A549 (cell line): Measurements from ENCODE around the gene PI4KB. TPM values are rescaled to one million over a fixed set of nuclear protein-coding genes. Genes with fewer than 3 reads are reported as not detected.

ENCODE experiments used
- ATAC-seq, 2 experiments: fragments of 200-7000 bp in 1 of 2; fragments of >200 bp in 1 of 2; cut with Nextera tagmentation in 1 of 2; cut with Tn5 transposase in 1 of 2; 3 replicates each; pipeline versions ENCODE4 v1.8.0 to v1.9.1; 2018 to 2020; ENCODE audit warnings: mild to moderate bottlenecking in 1 of 2, moderate library complexity in 1 of 2
- CTCF ChIA-PET: fragments of 300-600 bp; sonication (Branson Sonifier 250); formaldehyde crosslinking; extraction: SDS; loops from one replicate; lab custom pipeline; 2021; ENCODE audit warnings: antibody characterized with exemption, inconsistent platforms; lab: Yijun Ruan, JAX
- POLR2A ChIA-PET: fragments of 350-600 bp; formaldehyde crosslinking; extraction: SDS; loops from one replicate; lab custom pipeline; 2021; ENCODE audit warnings: antibody characterized with exemption, inconsistent platforms; lab: Yijun Ruan, JAX
- DNase-seq, 2 experiments: peaks; one replicate each; pipeline versions ENCODE4 v3.0.0 to v3.0.0-alpha.2; 2011 to 2016; ENCODE audit warnings: low read depth in 1 of 2, low spot score in 1 of 2
- FAIRE-seq: peaks from 2 replicates; lab custom pipeline; 2011; peaks lifted over from hg19 to GRCh38; lab: Jason Lieb, UNC
- H3K27ac ChIP-seq, 2 experiments: fragments of >200 bp; sonication (Bioruptor Twin); formaldehyde crosslinking; 3 replicates each; pipeline ENCODE4 v1.5.1; 2016 to 2017
- H3K4me1 ChIP-seq: fragments of >200 bp; sonication (Bioruptor Twin); formaldehyde crosslinking; 3 replicates; pipeline ENCODE4 v1.6.1; 2016
- H3K4me2 ChIP-seq: fragments of >200 bp; sonication (Bioruptor Twin); formaldehyde crosslinking; 3 replicates; pipeline ENCODE4 v1.6.1; 2016
- H3K4me3 ChIP-seq: fragments of >200 bp; sonication (Bioruptor Twin); formaldehyde crosslinking; 3 replicates; pipeline ENCODE4 v1.5.1; 2016
- H3K9me3 ChIP-seq: fragments of >200 bp; sonication (Bioruptor Twin); formaldehyde crosslinking; 3 replicates; pipeline ENCODE4 v1.6.1; 2016
- BHLHE40 ChIP-seq: IDR thresholded peaks from 2 replicates; pipeline ENCODE4 v1.6.1; 2012; ENCODE audit warnings: low read depth, low read length, inconsistent platforms
- CEBPB ChIP-seq, 2 experiments: fragments of >200 bp in 1 of 2; sonication (Bioruptor Twin) in 1 of 2; formaldehyde crosslinking in 1 of 2; IDR thresholded peaks; 2 replicates each; pipeline ENCODE4 v1.6.1; 2012 to 2016
- CHD2 ChIP-seq: fragments of 150-350 bp; IDR thresholded peaks from 2 replicates; pipeline ENCODE4 v1.6.1; 2014; ENCODE audit warnings: low read length; ENCODE audit not compliant: partially characterized antibody
- EP300 ChIP-seq, 2 experiments: fragments of >200 bp; sonication (Bioruptor Twin); formaldehyde crosslinking; IDR thresholded peaks; 2 replicates in 1 of 2; 3 replicates in 1 of 2; pipeline ENCODE4 v1.6.1; 2016 to 2017
- ESRRA ChIP-seq: fragments of 150-350 bp; IDR thresholded peaks from 2 replicates; pipeline ENCODE4 v1.6.1; 2014; ENCODE audit warnings: mild to moderate bottlenecking, low read length, borderline replicate concordance
- FOXS1 ChIP-seq: fragments of 250-450 bp; sonication (Bioruptor Pico); IDR thresholded peaks from 2 replicates; pipeline ENCODE4 v1.5.0; 2020; ENCODE audit warnings: mild to moderate bottlenecking, moderate library complexity
- GATA3 ChIP-seq: IDR thresholded peaks from 2 replicates; pipeline ENCODE4 v1.6.1; 2012; ENCODE audit warnings: borderline replicate concordance
- HDAC2 ChIP-seq: fragments of 200-600 bp; sonication (generic); IDR thresholded peaks from 2 replicates; pipeline ENCODE4 v1.6.1; 2016
- KDM1A ChIP-seq: fragments of 200-600 bp; sonication (generic); IDR thresholded peaks from 2 replicates; pipeline ENCODE4 v1.6.1; 2016; ENCODE audit warnings: low read depth, mild to moderate bottlenecking
- MAFK ChIP-seq: fragments of 450-650 bp; IDR thresholded peaks from 2 replicates; pipeline ENCODE4 v1.6.1; 2014; ENCODE audit not compliant: partially characterized antibody
- MAZ ChIP-seq: fragments of 150-350 bp; IDR thresholded peaks from 2 replicates; pipeline ENCODE4 v1.6.1; 2014; ENCODE audit warnings: antibody characterized with exemption, low read depth, low read length, borderline replicate concordance
- MYC ChIP-seq: IDR thresholded peaks from 2 replicates; pipeline ENCODE4 v1.6.1; 2012; ENCODE audit warnings: mild to moderate bottlenecking, inconsistent platforms, low read length, improper control_type of control experiment, borderline replicate concordance
- NR3C1 ChIP-seq: fragments of >200 bp; sonication (Bioruptor Twin); formaldehyde crosslinking; IDR thresholded peaks from 3 replicates; pipeline ENCODE4 v1.6.1; 2017
- POLR2A ChIP-seq: IDR thresholded peaks from 2 replicates; pipeline ENCODE4 v1.6.1; 2012; ENCODE audit warnings: mild to moderate bottlenecking, low read length
- RCOR1 ChIP-seq: fragments of 150-350 bp; IDR thresholded peaks from 2 replicates; pipeline ENCODE4 v1.6.1; 2014; ENCODE audit warnings: antibody characterized with exemption, low read length, low read depth
- SMC3 ChIP-seq: fragments of >200 bp; sonication (Bioruptor Twin); formaldehyde crosslinking; IDR thresholded peaks from 3 replicates; pipeline ENCODE4 v1.6.1; 2018; ENCODE audit warnings: inconsistent platforms
- TP53 ChIP-seq: fragments of 250-450 bp; sonication (Bioruptor Pico); IDR thresholded peaks from 2 replicates; pipeline ENCODE4 v1.5.0; 2021; ENCODE audit warnings: mild to moderate bottlenecking, moderate library complexity
- ZC3H11A ChIP-seq: fragments of 450-650 bp; IDR thresholded peaks from 2 replicates; pipeline ENCODE4 v1.6.1; 2014; ENCODE audit warnings: antibody characterized with exemption, mild to moderate bottlenecking
- WGBS: methylation state at CpG from one replicate; pipeline ENCODE4 v1.1.6; 2017; ENCODE audit errors: missing lambda C conversion rate; 5-methylcytosine and 5-hydroxymethylcytosine counted together
- polyA plus RNA-seq, 4 experiments: library from polyadenylated mRNA; depleted of rRNA in 3 of 4; stranded (reverse); fragments of >200 nt; fragmentation: RNase III in 1 of 4; extraction: RNeasy Plus Mini Kit Qiagen cat#74134 plus additional on column Dnase treatment in 1 of 4; gene quantifications; 2 replicates in 3 of 4; 3 replicates in 1 of 4; pipeline ENCODE4 v1.2.3, GENCODE V29; 2011 to 2017
- TF ChIP-seq, protein P1 (sequence below): IDR thresholded peaks from 2 replicates; pipeline ENCODE4 v1.6.1; 2012
- TF ChIP-seq, protein P2 (sequence below): IDR thresholded peaks from 2 replicates; pipeline ENCODE4 v1.6.1; 2012
- TF ChIP-seq, protein P3 (sequence below): fragments of 200-600 bp; sonication (generic); IDR thresholded peaks from 2 replicates; pipeline ENCODE4 v1.6.1; 2016; ENCODE audit warnings: antibody characterized with exemption, mild to moderate bottlenecking, moderate library complexity

PI4KB gene
- polyA plus RNA-seq, 2 of the 4 experiments (the other 2 are of a cell fraction), result 26.8 to 34.4 TPM

DNA sequence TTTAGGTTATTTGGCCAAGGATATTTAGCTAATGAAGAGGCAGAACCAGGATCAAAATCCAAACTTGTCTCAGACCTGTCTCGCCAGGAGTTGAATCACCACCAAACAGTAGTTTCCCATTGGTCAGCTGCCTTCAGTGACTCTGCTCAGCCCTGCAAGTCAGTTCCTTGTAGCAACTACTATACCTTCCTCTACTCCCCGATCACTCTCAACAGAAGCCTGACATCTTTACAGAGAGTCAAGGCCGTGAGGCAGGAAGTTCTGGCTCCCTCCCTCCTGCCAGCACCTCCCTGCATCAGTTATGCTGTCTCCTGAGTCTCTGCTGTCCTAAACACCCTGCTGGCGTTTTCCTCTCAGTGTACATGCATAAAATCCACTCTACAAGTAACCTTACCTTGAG lies 59.5 kb downstream of the PI4KB start:
- no peak overlapping the region for H3K4me2 ChIP-seq
- WGBS, result 83% methylated on average over 4 of the region's 4 CpGs
- no peak for FAIRE-seq
- no peak for TF ChIP-seq GATA3
- no peak for TF ChIP-seq KDM1A
- TF ChIP-seq, protein P1, sequence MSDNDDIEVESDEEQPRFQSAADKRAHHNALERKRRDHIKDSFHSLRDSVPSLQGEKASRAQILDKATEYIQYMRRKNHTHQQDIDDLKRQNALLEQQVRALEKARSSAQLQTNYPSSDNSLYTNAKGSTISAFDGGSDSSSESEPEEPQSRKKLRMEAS, result no peak
- TF ChIP-seq SMC3, result no peak
- no peak for TF ChIP-seq CHD2
- no peak for TF ChIP-seq MAZ
- no peak for TF ChIP-seq EP300 (IDR thresholded peaks at IDR 0.05)
- TF ChIP-seq TP53 (CRISPR knock-in tag), result no peak
- TF ChIP-seq FOXS1, result no peak
- TF ChIP-seq CEBPB (IDR thresholded peaks at IDR 0.05), result no peak
- TF ChIP-seq RCOR1, result no peak
- peak in 1 of 2 experiments; percentile 59; a peak in 2 of 6 replicates for ATAC-seq
- no peak for DNase-seq
- no peak overlapping the region for H3K4me3 ChIP-seq
- ChIA-PET CTCF (interaction anchor here (2.0 to 2.5 kb wide), 2 partner anchors 16 to 73 kb away, joined by 7 to 9 read pairs; no protein-coding TSS in a partner anchor), POLR2A (interaction anchor here (1.1 kb wide), 1 partner anchor 13 kb away, joined by 4 read pairs; the partner anchor contains the start of gene PSMD4)
- H3K4me1 ChIP-seq, result no peaks in the 10 kb centered on the region
- H3K27ac ChIP-seq, result no peak overlapping the region
- no peaks in the 10 kb centered on the region for H3K9me3 ChIP-seq

DNA sequence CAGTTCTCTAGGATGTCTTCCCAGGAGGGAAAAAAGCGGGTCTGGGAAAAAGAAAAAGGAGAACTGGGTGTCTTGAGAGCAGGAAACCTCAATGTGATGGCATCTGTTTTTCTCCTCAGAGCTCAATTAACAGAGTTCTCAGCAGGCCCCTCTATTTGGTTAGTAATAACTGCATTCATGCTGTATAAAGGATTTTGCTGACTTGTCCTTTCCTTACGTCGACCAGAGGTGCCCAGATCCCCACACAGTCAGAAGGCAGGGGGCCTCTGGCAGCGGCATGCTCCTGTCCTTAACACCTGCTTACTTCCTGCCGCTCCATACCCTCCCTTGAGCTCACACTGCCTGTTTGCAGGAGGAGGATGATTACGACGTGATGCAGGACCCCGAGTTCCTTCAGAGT lies 60.4 kb downstream of the PI4KB start:
- CTCF ChIA-PET, result interaction anchor here (0.8 to 2.5 kb wide), 3 partner anchors 9 to 74 kb away, joined by 3 to 9 read pairs (median 7); no protein-coding TSS in a partner anchor
- no peak for DNase-seq
- no peak overlapping the region for H3K27ac ChIP-seq
- POLR2A ChIA-PET, result interaction anchor here (0.5 kb wide), 1 partner anchor 10 kb away, joined by 5 read pairs; no protein-coding TSS in a partner anchor
- TF ChIP-seq MAFK, result peak; percentile 37
- TF ChIP-seq CHD2, result no peak
- no peaks in the 10 kb centered on the region for H3K4me1 ChIP-seq
- H3K4me3 ChIP-seq, result no peak overlapping the region
- ATAC-seq, result no peak
- FAIRE-seq, result no peak
- no peaks in the 10 kb centered on the region for H3K9me3 ChIP-seq
- H3K4me2 ChIP-seq, result no peak overlapping the region
- 89% methylated on average over 8 of the region's 8 CpGs for WGBS

DNA sequence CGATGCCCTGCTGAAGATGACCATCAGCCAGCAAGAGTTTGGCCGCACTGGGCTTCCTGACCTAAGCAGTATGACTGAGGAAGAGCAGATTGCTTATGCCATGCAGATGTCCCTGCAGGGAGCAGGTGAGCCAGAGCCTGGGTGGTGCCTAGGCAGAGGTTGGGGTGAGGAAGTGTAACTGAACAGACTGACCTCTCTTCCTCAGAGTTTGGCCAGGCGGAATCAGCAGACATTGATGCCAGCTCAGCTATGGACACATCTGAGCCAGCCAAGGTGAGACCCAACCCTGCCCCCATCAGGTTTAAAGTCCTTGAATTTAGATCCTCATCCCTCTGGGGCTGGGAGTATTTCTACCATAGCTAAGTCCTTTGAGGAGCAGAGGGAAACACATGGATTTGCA lies 60.9 kb downstream of the PI4KB start:
- no peak overlapping the region for H3K4me2 ChIP-seq
- WGBS, result 89% methylated on average over 3 of the region's 3 CpGs
- FAIRE-seq (no peak), DNase-seq (no peak), ATAC-seq (no peak; a peak in 1 of 6 replicates)
- no peaks in the 10 kb centered on the region for H3K9me3 ChIP-seq
- ChIA-PET CTCF (interaction anchor here (2.0 to 2.5 kb wide), 2 partner anchors 14 to 75 kb away, joined by 7 to 9 read pairs; no protein-coding TSS in a partner anchor), POLR2A (interaction anchor here (0.5 kb wide), 1 partner anchor 9 kb away, joined by 5 read pairs; no protein-coding TSS in a partner anchor)
- no peak overlapping the region for H3K27ac ChIP-seq
- H3K4me1 ChIP-seq, result no peaks in the 10 kb centered on the region
- TF ChIP-seq ZC3H11A (no peak), ESRRA (no peak), BHLHE40 (no peak), POLR2A (no peak), SMC3 (no peak), NR3C1 (no peak), MYC (no peak), HDAC2 (no peak)
- TF ChIP-seq, protein P2, sequence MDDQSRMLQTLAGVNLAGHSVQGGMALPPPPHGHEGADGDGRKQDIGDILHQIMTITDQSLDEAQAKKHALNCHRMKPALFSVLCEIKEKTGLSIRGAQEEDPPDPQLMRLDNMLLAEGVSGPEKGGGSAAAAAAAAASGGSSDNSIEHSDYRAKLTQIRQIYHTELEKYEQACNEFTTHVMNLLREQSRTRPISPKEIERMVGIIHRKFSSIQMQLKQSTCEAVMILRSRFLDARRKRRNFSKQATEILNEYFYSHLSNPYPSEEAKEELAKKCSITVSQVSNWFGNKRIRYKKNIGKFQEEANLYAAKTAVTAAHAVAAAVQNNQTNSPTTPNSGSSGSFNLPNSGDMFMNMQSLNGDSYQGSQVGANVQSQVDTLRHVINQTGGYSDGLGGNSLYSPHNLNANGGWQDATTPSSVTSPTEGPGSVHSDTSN, result no peak
- TF ChIP-seq, protein P3, sequence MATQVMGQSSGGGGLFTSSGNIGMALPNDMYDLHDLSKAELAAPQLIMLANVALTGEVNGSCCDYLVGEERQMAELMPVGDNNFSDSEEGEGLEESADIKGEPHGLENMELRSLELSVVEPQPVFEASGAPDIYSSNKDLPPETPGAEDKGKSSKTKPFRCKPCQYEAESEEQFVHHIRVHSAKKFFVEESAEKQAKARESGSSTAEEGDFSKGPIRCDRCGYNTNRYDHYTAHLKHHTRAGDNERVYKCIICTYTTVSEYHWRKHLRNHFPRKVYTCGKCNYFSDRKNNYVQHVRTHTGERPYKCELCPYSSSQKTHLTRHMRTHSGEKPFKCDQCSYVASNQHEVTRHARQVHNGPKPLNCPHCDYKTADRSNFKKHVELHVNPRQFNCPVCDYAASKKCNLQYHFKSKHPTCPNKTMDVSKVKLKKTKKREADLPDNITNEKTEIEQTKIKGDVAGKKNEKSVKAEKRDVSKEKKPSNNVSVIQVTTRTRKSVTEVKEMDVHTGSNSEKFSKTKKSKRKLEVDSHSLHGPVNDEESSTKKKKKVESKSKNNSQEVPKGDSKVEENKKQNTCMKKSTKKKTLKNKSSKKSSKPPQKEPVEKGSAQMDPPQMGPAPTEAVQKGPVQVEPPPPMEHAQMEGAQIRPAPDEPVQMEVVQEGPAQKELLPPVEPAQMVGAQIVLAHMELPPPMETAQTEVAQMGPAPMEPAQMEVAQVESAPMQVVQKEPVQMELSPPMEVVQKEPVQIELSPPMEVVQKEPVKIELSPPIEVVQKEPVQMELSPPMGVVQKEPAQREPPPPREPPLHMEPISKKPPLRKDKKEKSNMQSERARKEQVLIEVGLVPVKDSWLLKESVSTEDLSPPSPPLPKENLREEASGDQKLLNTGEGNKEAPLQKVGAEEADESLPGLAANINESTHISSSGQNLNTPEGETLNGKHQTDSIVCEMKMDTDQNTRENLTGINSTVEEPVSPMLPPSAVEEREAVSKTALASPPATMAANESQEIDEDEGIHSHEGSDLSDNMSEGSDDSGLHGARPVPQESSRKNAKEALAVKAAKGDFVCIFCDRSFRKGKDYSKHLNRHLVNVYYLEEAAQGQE, result no peak
- H3K4me3 ChIP-seq, result no peak overlapping the region
